Choroid plexus epithelial cell (primary cell): ENCODE data around the gene SMPD2.

Source experiments
- DNase-seq: peaks from one replicate; pipeline ENCODE4 v3.0.0-alpha.2; 2010; ENCODE audit warnings: low read depth
- H3K4me3 ChIP-seq: 2 replicates; pipeline ENCODE4 v1.5.1; 2011; ENCODE audit warnings: low read depth, mild to moderate bottlenecking, control low read depth, low read length, moderate library complexity
- CTCF ChIP-seq: conservative IDR thresholded peaks from 2 replicates; pipeline ENCODE4 v1.5.1; 2011; ENCODE audit warnings: low read depth, mild to moderate bottlenecking, control low read depth, inconsistent platforms, low read length, moderate library complexity

SMPD2 gene

DNA sequence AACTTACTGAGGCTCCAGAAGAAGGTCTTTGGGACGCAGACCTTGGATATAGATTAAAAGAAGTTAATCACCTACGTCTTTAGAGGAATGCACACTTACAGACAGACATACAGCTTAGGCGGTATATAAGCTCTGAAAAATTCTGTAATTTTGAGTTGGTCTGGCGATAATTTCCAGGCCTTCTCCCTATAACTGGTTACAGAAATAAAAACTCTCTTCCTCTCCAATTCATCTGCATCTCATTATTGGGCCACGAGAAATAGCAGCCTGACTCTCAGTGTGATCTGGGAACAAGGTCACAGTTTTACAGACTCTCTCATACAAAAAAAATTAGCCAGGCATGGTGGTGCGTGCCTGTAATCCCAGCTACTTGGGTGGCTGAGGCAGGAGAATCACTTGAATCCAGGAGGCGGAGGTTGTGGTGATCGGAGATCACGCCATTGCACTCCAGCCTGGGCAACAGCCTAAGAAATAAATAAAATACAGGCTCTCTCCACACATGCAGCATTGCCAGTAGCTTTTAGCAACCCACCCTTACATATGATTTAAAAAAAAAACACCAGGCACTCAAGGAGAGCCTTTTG lies 37.8 kb downstream of the SMPD2 start:
- TF ChIP-seq CTCF = no peak
- no peak for DNase-seq
- no peak overlapping the region for H3K4me3 ChIP-seq

DNA sequence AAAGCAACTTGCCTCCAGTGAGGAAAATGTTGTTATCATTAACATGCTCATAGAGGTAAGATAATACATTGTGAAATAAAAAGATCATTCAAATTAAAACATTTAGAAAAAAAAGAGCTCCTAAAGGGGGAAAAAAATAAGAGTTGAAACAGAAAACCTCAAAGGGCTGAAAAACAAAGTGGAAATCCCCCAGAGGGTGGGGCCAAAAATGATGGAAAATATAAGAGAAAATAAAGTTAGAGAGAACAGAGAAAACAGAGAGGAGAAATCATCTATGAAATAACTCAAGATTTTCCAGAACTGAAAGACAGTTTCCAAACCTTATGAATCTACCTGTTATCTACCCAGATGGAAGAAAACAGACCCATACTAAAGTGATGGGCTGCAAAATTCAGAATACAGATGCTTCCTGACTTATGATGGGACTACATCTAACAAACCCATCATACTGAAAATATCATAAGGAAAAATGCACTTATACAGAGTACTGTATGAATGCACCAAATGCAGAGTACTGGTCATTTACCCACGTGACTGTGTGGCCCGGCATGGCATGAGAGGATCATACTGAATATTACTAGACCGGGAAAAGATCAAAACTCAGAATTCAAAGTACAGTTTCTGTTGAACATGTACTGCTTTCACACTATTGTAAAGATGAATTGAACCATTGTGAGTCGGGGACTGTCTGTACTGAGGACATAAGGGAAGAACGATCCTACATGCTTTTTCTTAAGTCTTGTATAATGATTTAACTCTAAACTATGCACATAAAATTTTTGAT lies 38.5 kb downstream of the SMPD2 start:
- DNase-seq = no peak
- peak overlapping the region; percentile 6 for H3K4me3 ChIP-seq
- TF ChIP-seq CTCF = no peak

DNA sequence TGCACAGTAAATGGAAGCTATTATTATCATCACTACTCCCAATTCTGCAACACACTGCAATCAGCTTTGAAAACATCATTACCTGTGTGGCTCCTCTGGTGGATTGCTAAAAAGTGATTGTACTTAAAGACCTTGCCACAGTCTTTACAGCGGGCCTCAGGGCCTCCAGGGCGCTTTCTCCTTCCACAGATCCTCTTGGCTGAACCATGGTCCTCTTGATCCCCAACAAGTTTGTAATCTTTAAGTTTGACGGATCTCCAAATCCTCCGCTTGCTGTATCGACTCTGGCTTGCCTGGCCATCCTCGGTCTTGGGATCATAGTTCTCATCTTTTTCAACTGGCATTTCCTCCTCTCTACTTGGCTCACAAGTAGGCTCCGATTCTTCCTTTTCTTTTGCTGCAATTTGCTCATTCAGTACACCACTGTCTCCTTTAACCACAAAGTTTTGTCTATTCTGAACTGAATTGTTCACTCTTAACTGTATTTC lies 40.5 kb downstream of the SMPD2 start:
- H3K4me3 ChIP-seq = no peak overlapping the region
- no peak for DNase-seq
- no peak for TF ChIP-seq CTCF

GRCh38 chr6:109482905-109483734 lies 42.6 kb downstream of the SMPD2 start, which contains the start of gene ZBTB24:
Gene ZBTB24 (minus strand): TSS chr6:109483219. CDS start chr6:109482026, 1,193 bp downstream.
- DNase-seq = peak; percentile 93
- TF ChIP-seq CTCF = no peak
- H3K4me3 ChIP-seq = peak within 1 kb of the TSS; percentile 81

DNA sequence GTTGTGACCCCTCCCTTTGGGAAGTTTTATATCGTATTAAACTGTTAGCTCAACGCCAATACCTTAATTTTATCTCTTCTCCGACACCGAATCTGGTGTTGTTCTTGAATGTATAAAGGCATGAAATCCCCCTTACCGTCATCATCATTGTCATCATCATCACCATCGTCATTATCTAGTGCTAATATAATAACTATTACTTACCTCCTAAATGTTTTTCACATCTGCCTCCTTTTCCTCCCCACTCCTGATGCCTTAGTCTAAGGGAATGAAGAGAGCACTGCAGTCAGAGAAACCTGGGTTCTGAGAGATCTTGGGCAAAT lies 43.2 kb downstream of the SMPD2 start:
- DNase-seq = peak; percentile 28
- peak overlapping the region; percentile 81 for H3K4me3 ChIP-seq
- no peak for TF ChIP-seq CTCF

DNA sequence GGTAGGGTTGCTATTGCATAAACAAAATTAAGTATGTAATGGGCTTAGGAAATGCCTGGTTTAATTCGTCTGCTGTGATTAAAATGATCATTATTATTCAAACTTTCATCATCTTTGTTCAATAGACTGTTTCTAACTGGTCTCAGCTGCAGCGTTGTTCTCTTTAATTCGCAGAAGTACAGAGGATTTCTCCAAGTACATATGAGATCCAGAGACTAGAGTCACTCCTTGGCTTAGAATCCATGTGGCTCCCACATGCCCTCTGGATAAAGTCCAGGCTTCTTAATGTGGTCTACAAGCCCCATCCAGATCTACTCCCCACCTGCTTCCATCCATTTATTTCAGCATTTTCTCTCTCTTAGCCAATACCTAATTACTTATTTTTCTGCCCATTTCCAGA lies 43.6 kb downstream of the SMPD2 start:
- H3K4me3 ChIP-seq = no peak overlapping the region
- no peak for TF ChIP-seq CTCF
- DNase-seq = no peak
